ENCODE measurements around the gene SLC30A5. TPM values are rescaled to one million over a fixed set of nuclear protein-coding genes. Genes with fewer than 3 reads are reported as not detected.

The SLC30A5 gene
- total RNA-seq, 1 donor from 2014 or later: 17.9 TPM

- no peak for TF ChIP-seq CTCF (IDR thresholded peaks at IDR 0.05; ENCODE audit: partially characterized antibody, unreplicated experiment)
- no peaks in the 10 kb centered on the region for H3K4me1 Mint-ChIP-seq (ENCODE audit: low read depth, unreplicated experiment)
- H3K27me3 Mint-ChIP-seq (ENCODE audit: unreplicated experiment): peaks cover 6% of the 10 kb centered on the region
- H3K27ac Mint-ChIP-seq (ENCODE audit: unreplicated experiment): no peak overlapping the region
- no peaks in the 10 kb centered on the region for H3K9me3 Mint-ChIP-seq (ENCODE audit: unreplicated experiment)
- DNase-seq: no peak
- H3K36me3 Mint-ChIP-seq (ENCODE audit: unreplicated experiment): no peaks in the 10 kb centered on the region
- no peak overlapping the region for H3K4me3 Mint-ChIP-seq (ENCODE audit: unreplicated experiment)
Measured at GRCh38 chr5:69078921-69079540, 14.8 kb upstream of the SLC30A5 start.

GRCh38 chr5:69079556-69079955 lies 14.3 kb upstream of the SLC30A5 start:
- no peak overlapping the region for H3K27ac Mint-ChIP-seq (ENCODE audit: unreplicated experiment)
- no peak for TF ChIP-seq CTCF (IDR thresholded peaks at IDR 0.05; ENCODE audit: partially characterized antibody, unreplicated experiment)
- no peaks in the 10 kb centered on the region for H3K9me3 Mint-ChIP-seq (ENCODE audit: unreplicated experiment)
- H3K4me3 Mint-ChIP-seq (ENCODE audit: unreplicated experiment): no peak overlapping the region
- no peak for DNase-seq
- peaks cover 4% of the 10 kb centered on the region for H3K27me3 Mint-ChIP-seq (ENCODE audit: unreplicated experiment)
- H3K4me1 Mint-ChIP-seq (ENCODE audit: low read depth, unreplicated experiment): no peaks in the 10 kb centered on the region
- no peaks in the 10 kb centered on the region for H3K36me3 Mint-ChIP-seq (ENCODE audit: unreplicated experiment)

GRCh38 chr5:69083412-69083811 lies 10.4 kb upstream of the SLC30A5 start:
- H3K27me3 Mint-ChIP-seq (ENCODE audit: unreplicated experiment): no peaks in the 10 kb centered on the region
- no peaks in the 10 kb centered on the region for H3K36me3 Mint-ChIP-seq (ENCODE audit: unreplicated experiment)
- TF ChIP-seq CTCF (IDR thresholded peaks at IDR 0.05; ENCODE audit: partially characterized antibody, unreplicated experiment): no peak
- H3K4me1 Mint-ChIP-seq (ENCODE audit: low read depth, unreplicated experiment): no peaks in the 10 kb centered on the region
- no peak overlapping the region for H3K4me3 Mint-ChIP-seq (ENCODE audit: unreplicated experiment)
- no peak overlapping the region for H3K27ac Mint-ChIP-seq (ENCODE audit: unreplicated experiment)
- no peaks in the 10 kb centered on the region for H3K9me3 Mint-ChIP-seq (ENCODE audit: unreplicated experiment)
- DNase-seq: no peak

GRCh38 chr5:69084195-69084594 lies 9.6 kb upstream of the SLC30A5 start:
- Mint-ChIP-seq H3K4me1 (ENCODE audit: low read depth, unreplicated experiment) (no peaks in the 10 kb centered on the region), H3K9me3 (ENCODE audit: unreplicated experiment) (no peaks in the 10 kb centered on the region), H3K4me3 (ENCODE audit: unreplicated experiment) (no peak overlapping the region), H3K27ac (ENCODE audit: unreplicated experiment) (no peak overlapping the region), H3K36me3 (ENCODE audit: unreplicated experiment) (no peaks in the 10 kb centered on the region), H3K27me3 (ENCODE audit: unreplicated experiment) (no peaks in the 10 kb centered on the region)
- no peak for TF ChIP-seq CTCF (IDR thresholded peaks at IDR 0.05; ENCODE audit: partially characterized antibody, unreplicated experiment)
- no peak for DNase-seq

- no peak for TF ChIP-seq CTCF (IDR thresholded peaks at IDR 0.05; ENCODE audit: partially characterized antibody, unreplicated experiment)
- H3K9me3 Mint-ChIP-seq (ENCODE audit: unreplicated experiment): no peaks in the 10 kb centered on the region
- H3K4me1 Mint-ChIP-seq (ENCODE audit: low read depth, unreplicated experiment): no peaks in the 10 kb centered on the region
- H3K27me3 Mint-ChIP-seq (ENCODE audit: unreplicated experiment): no peaks in the 10 kb centered on the region
- H3K27ac Mint-ChIP-seq (ENCODE audit: unreplicated experiment): no peak overlapping the region
- H3K4me3 Mint-ChIP-seq (ENCODE audit: unreplicated experiment): no peak overlapping the region
- DNase-seq: no peak
- no peaks in the 10 kb centered on the region for H3K36me3 Mint-ChIP-seq (ENCODE audit: unreplicated experiment)
Measured at GRCh38 chr5:69084903-69085302, 8.9 kb upstream of the SLC30A5 start.

Measured in glutamatergic neuron (in vitro differentiated cells).